Spleen (tissue), 11 donors: ENCODE data around the gene PPP2R5B. TPM values are rescaled to one million over a fixed set of nuclear protein-coding genes. Genes with fewer than 3 reads are reported as not detected.

Experiments used
- DNase-seq: peaks from one replicate; pipeline ENCODE4 v3.0.0-alpha.2; 2020
- H3K27ac ChIP-seq, 8 donors: fragments of 200-600 bp; sonication (generic) in 7 of 8; 1 replicate in 4 of 8; 2 replicates in 4 of 8; pipeline versions ENCODE4 v1.5.0 to v1.8.0; 2016 to 2021; ENCODE audit warnings: inconsistent platforms in 4 of 8, mild to moderate bottlenecking in 4 of 8, moderate library complexity in 1 of 8
- H3K27me3 ChIP-seq, 7 donors: fragments of 200-600 bp; sonication (generic) in 6 of 7; replicated peaks in 1 of 7; 1 replicate in 4 of 7; 2 replicates in 3 of 7; pipeline versions ENCODE4 v1.5.0 to v1.8.0; 2016 to 2021; ENCODE audit warnings: inconsistent platforms in 3 of 7, mild to moderate bottlenecking in 1 of 7
- H3K36me3 ChIP-seq, 6 donors: fragments of 200-600 bp; sonication (generic) in 5 of 6; 1 replicate in 4 of 6; 2 replicates in 2 of 6; pipeline versions ENCODE4 v1.5.0 to v1.8.0; 2016 to 2021; ENCODE audit warnings: inconsistent platforms in 2 of 6
- H3K4me1 ChIP-seq, 6 donors: fragments of 200-600 bp; sonication (generic) in 5 of 6; 1 replicate in 3 of 6; 2 replicates in 3 of 6; pipeline versions ENCODE4 v1.5.0 to v1.8.0; 2016 to 2021; ENCODE audit warnings: inconsistent platforms in 3 of 6
- H3K4me3 ChIP-seq, 8 donors: fragments of 200-600 bp; sonication (generic) in 7 of 8; 1 replicate in 4 of 8; 2 replicates in 4 of 8; pipeline versions ENCODE4 v1.5.0 to v1.8.0; 2016 to 2021; ENCODE audit warnings: inconsistent platforms in 4 of 8, mild to moderate bottlenecking in 4 of 8, moderate library complexity in 2 of 8
- H3K9me3 ChIP-seq, 8 donors: fragments of 200-600 bp; sonication (generic) in 7 of 8; 1 replicate in 4 of 8; 2 replicates in 4 of 8; pipeline versions ENCODE4 v1.5.0 to v1.8.0; 2016 to 2021; ENCODE audit warnings: inconsistent platforms in 4 of 8
- CTCF ChIP-seq, 11 experiments: fragments of 200-600 bp in 7 of 11; fragments of 450-650 bp in 4 of 11; sonication (generic) in 4 of 11; IDR thresholded peaks in 8 of 11; conservative IDR thresholded peaks in 3 of 11; 1 replicate in 7 of 11; 2 replicates in 4 of 11; pipeline versions ENCODE4 v1.4.0 to v1.8.0; 2016 to 2021; ENCODE audit warnings: antibody characterized with exemption in 11 of 11, inconsistent platforms in 4 of 11, mild to moderate bottlenecking in 1 of 11
- POLR2A ChIP-seq, 3 donors: fragments of 450-650 bp; IDR thresholded peaks; one replicate each; pipeline ENCODE4 v1.5.1; 2017; ENCODE audit warnings: antibody characterized with exemption in 3 of 3, mild to moderate bottlenecking in 1 of 3
- POLR2AphosphoS5 ChIP-seq, 3 donors: sonication (generic); formaldehyde crosslinking; IDR thresholded peaks; one replicate each; pipeline ENCODE4 v1.5.1; 2017; ENCODE audit warnings: antibody characterized with exemption in 3 of 3
- WGBS, 5 donors: extraction: QIAGEN DNeasy Blood & Tissue Kit in 3 of 5; methylation state at CpG; one replicate each; pipeline versions ENCODE4 v1.1.5 to v1.1.7; 2013 to 2018; 5-methylcytosine and 5-hydroxymethylcytosine counted together
- intact Hi-C: fragments of 100-400 bp; cut with DNase I; formaldehyde crosslinking; loops from one replicate; pipeline ENCODE4 v1.15.0; 2023; ENCODE audit warnings: low total_unique reads
- polyA plus RNA-seq, 3 donors: library from polyadenylated mRNA; stranded (reverse); fragments of 200-250 nt; gene quantifications; one replicate each; pipeline ENCODE4 v1.2.1, GENCODE V29; 2013
- total RNA-seq, 7 donors: library from RNA; depleted of rRNA in 3 of 7; stranded (reverse); fragments of >200 nt in 3 of 7; fragmentation: NEBNext Ultra II Directional in 4 of 7; extraction: Animal tissue kit (Norgen Biotek cat#: 25700) in 4 of 7; gene quantifications; one replicate each; pipeline versions ENCODE4 v1.1.0 to v1.2.1, GENCODE V29; 2016 to 2021
- donor health status: healthy with polysubstance abuse.
- donor health status: DM: no; HTN: no; CAD: no; lungs with moderate emphysema.
- donor health status: DM: no; HTN: no; CAD: no.
- donor health status: Bipolar disorder and iron deficiency.
- donor health status: healthy.
- donor health status: DM: no; HTN: no; CAD: no.
- donor health status: DM: yes; HTN: yes; CAD: no.

Gene PPP2R5B
- total and polyA plus RNA-seq, 10 donors = 10.8 to 45.1 (median 27.9) TPM

- Histone ChIP-seq H3K4me3 (peak overlapping the region; percentile 86 to 99 (median 95)), H3K36me3 (peaks cover 0 to 43% (median 17%) of the 10 kb centered on the region in 6 donors), H3K27ac (peak overlapping the region; percentile 67 to 98 (median 96)), H3K9me3 (no peaks in the 10 kb centered on the region), H3K27me3 (no peaks in the 10 kb centered on the region), H3K4me1 (peaks cover 63 to 93% (median 89%) of the 10 kb centered on the region in 6 donors)
- peak; percentile 83 for DNase-seq
- WGBS, 5 donors = 19 to 46% (median 37%) methylated on average over 14 of the region's 14 CpGs
- TF ChIP-seq POLR2A (IDR thresholded peaks at IDR 0.05) = no peak
- TF ChIP-seq POLR2AphosphoS5 (IDR thresholded peaks at IDR 0.05) = peak in 1 of 3 donors; percentile 42
- no peak for TF ChIP-seq CTCF (IDR thresholded peaks at IDR 0.05 in 8 of 11, conservative IDR thresholded peaks at IDR 0.05 in 3 of 11)
- intact Hi-C loops = no loop called here
These were observed 47.6 kb upstream of the PPP2R5B start for GRCh38 chr11:64876835-64877341.

- intact Hi-C loops = no loop called here
- peak; percentile 81 for DNase-seq
- no peaks in the 10 kb centered on the region for H3K9me3 ChIP-seq
- WGBS, 5 donors = 0 to 1% (median 1%) methylated on average over 20 to 41 of the region's 41 CpGs
- H3K27ac ChIP-seq = peak overlapping the region; percentile 67 to 98 (median 96)
- peaks cover 56 to 92% (median 83%) of the 10 kb centered on the region in 6 donors for H3K4me1 ChIP-seq
- H3K27me3 ChIP-seq = no peaks in the 10 kb centered on the region
- TF ChIP-seq POLR2A (IDR thresholded peaks at IDR 0.05) (no peak), CTCF (IDR thresholded peaks at IDR 0.05 in 8 of 11, conservative IDR thresholded peaks at IDR 0.05 in 3 of 11) (no peak), POLR2AphosphoS5 (IDR thresholded peaks at IDR 0.05) (peak in 2 of 3 donors; percentile 62 to 66)
- H3K36me3 ChIP-seq = peaks cover 0 to 36% (median 10%) of the 10 kb centered on the region in 6 donors
- H3K4me3 ChIP-seq = peak overlapping the region; percentile 86 to 99 (median 95)
These were observed 46.9 kb upstream of the PPP2R5B start for GRCh38 chr11:64877390-64878222.

GRCh38 chr11:64878223-64878493 lies 46.3 kb upstream of the PPP2R5B start:
- Histone ChIP-seq H3K9me3 (no peaks in the 10 kb centered on the region), H3K4me3 (peak overlapping the region; percentile 86 to 99 (median 95)), H3K36me3 (peaks cover 0 to 30% (median 5%) of the 10 kb centered on the region in 6 donors), H3K27me3 (no peaks in the 10 kb centered on the region), H3K4me1 (peaks cover 50 to 88% (median 77%) of the 10 kb centered on the region in 6 donors), H3K27ac (peak overlapping the region; percentile 67 to 98 (median 96))
- no peak for DNase-seq
- intact Hi-C loops = no loop called here
- 0% methylated on average over 16 to 21 of the region's 21 CpGs for WGBS, 5 donors
- no peak for TF ChIP-seq POLR2A (IDR thresholded peaks at IDR 0.05)
- no peak for TF ChIP-seq POLR2AphosphoS5 (IDR thresholded peaks at IDR 0.05)
- TF ChIP-seq CTCF (IDR thresholded peaks at IDR 0.05 in 8 of 11, conservative IDR thresholded peaks at IDR 0.05 in 3 of 11) = no peak
